Skeletal muscle tissue (tissue), 4 donors: ENCODE results near the gene PPP4R4. TPM values are rescaled to one million over a fixed set of nuclear protein-coding genes. Genes with fewer than 3 reads are reported as not detected.
"Not testable (repeated sequence)": the region's sequence is repeated elsewhere in the genome, so short reads cannot be mapped to it uniquely, and the experiment has no call there.

Experiments
- H3K27ac ChIP-seq: one replicate; pipeline ENCODE4 v1.7.0; 2013; ENCODE audit warnings: mild to moderate bottlenecking, low read depth, low read length, inconsistent platforms
- H3K27me3 ChIP-seq, 3 donors: one replicate each; pipeline ENCODE4 v1.7.0; 2013; ENCODE audit warnings: low read length in 3 of 3; ENCODE audit not compliant: control insufficient read depth in 3 of 3, insufficient read depth in 3 of 3
- H3K36me3 ChIP-seq, 3 donors: one replicate each; pipeline ENCODE4 v1.7.0; 2013; ENCODE audit warnings: low read length in 3 of 3; ENCODE audit not compliant: control insufficient read depth in 3 of 3, insufficient read depth in 3 of 3
- H3K4me1 ChIP-seq, 3 donors: one replicate each; pipeline ENCODE4 v1.7.0; 2013; ENCODE audit warnings: low read length in 3 of 3, mild to moderate bottlenecking in 3 of 3; ENCODE audit not compliant: control insufficient read depth in 3 of 3, insufficient read depth in 3 of 3
- H3K4me3 ChIP-seq, 3 donors: one replicate each; pipeline ENCODE4 v1.7.0; 2013; ENCODE audit warnings: low read length in 3 of 3
- H3K9ac ChIP-seq, 3 donors: one replicate each; pipeline ENCODE4 v1.7.0; 2013; ENCODE audit warnings: low read length in 3 of 3, mild to moderate bottlenecking in 3 of 3, moderate library complexity in 2 of 3, low read depth in 1 of 3
- H3K9me3 ChIP-seq, 3 donors: one replicate each; pipeline ENCODE4 v1.7.0; 2013; ENCODE audit warnings: low read length in 3 of 3; ENCODE audit not compliant: control insufficient read depth in 3 of 3
- total RNA-seq: library from RNA; depleted of rRNA; stranded (reverse); fragments of >200 nt; gene quantifications from one replicate; pipeline ENCODE4 v1.2.3, GENCODE V29; 2014
- donor health status: Osteomylitis.

The PPP4R4 gene
- total RNA-seq, 1 donor from 2014 or later = 0.52 TPM

- Histone ChIP-seq H3K9ac (no peak overlapping the region), H3K27ac (no peak overlapping the region), H3K9me3 (peaks cover 0 to 3% (median 0%) of the 10 kb centered on the region in 3 donors), H3K27me3 (no peaks in the 10 kb centered on the region), H3K4me1 (no peaks in the 10 kb centered on the region), H3K4me3 (no peak overlapping the region), H3K36me3 (no peaks in the 10 kb centered on the region)
Observed at GRCh38 chr14:94203473-94204210, 29.5 kb downstream of the PPP4R4 start.

GRCh38 chr14:94213021-94213420, 38.9 kb downstream of the PPP4R4 start:
- H3K27ac ChIP-seq = no peak overlapping the region
- no peaks in the 10 kb centered on the region for H3K27me3 ChIP-seq
- H3K4me3 ChIP-seq = no peak overlapping the region
- H3K9ac ChIP-seq = no peak overlapping the region
- no peaks in the 10 kb centered on the region for H3K9me3 ChIP-seq
- no peaks in the 10 kb centered on the region for H3K4me1 ChIP-seq
- no peaks in the 10 kb centered on the region for H3K36me3 ChIP-seq

- Histone ChIP-seq H3K27ac (no peak overlapping the region), H3K4me3 (no peak overlapping the region), H3K9ac (no peak overlapping the region)
Observed at GRCh38 chr14:94213741-94214140, 39.6 kb downstream of the PPP4R4 start.

GRCh38 chr14:94217116-94217515, 43.0 kb downstream of the PPP4R4 start:
- H3K9ac ChIP-seq = no peak overlapping the region
- H3K4me3 ChIP-seq = no peak overlapping the region
- H3K36me3 ChIP-seq = no peaks in the 10 kb centered on the region
- no peak overlapping the region for H3K27ac ChIP-seq
- H3K27me3 ChIP-seq = no peaks in the 10 kb centered on the region
- H3K4me1 ChIP-seq = no peaks in the 10 kb centered on the region
- H3K9me3 ChIP-seq = peaks cover 0 to 2% (median 0%) of the 10 kb centered on the region in 3 donors

More at GRCh38 chr14:94213741-94214140, 39.6 kb downstream of the PPP4R4 start:
- Histone ChIP-seq H3K27me3 (no peaks in the 10 kb centered on the region), H3K9me3 (no peaks in the 10 kb centered on the region), H3K4me1 (no peaks in the 10 kb centered on the region), H3K36me3 (no peaks in the 10 kb centered on the region)

GRCh38 chr14:94218198-94218886, 44.2 kb downstream of the PPP4R4 start:
- H3K4me3 ChIP-seq, H3K9me3 ChIP-seq, H3K9ac ChIP-seq, H3K27me3 ChIP-seq, H3K4me1 ChIP-seq, H3K36me3 ChIP-seq, H3K27ac ChIP-seq: not testable (repeated sequence)

- no peak overlapping the region for H3K27ac ChIP-seq
- H3K9ac ChIP-seq = no peak overlapping the region
- peaks cover 0 to 2% (median 0%) of the 10 kb centered on the region in 3 donors for H3K9me3 ChIP-seq
- no peak overlapping the region for H3K4me3 ChIP-seq
- no peaks in the 10 kb centered on the region for H3K4me1 ChIP-seq
- H3K27me3 ChIP-seq = no peaks in the 10 kb centered on the region
- no peaks in the 10 kb centered on the region for H3K36me3 ChIP-seq
Observed at GRCh38 chr14:94224040-94224439, 49.9 kb downstream of the PPP4R4 start.

- peaks cover 0 to 2% (median 0%) of the 10 kb centered on the region in 3 donors for H3K9me3 ChIP-seq
Observed at GRCh38 chr14:94225460-94226378, 51.6 kb downstream of the PPP4R4 start.

GRCh38 chr14:94227029-94227428, 52.9 kb downstream of the PPP4R4 start:
- H3K9me3 ChIP-seq = no peaks in the 10 kb centered on the region
- no peaks in the 10 kb centered on the region for H3K27me3 ChIP-seq
- H3K9ac ChIP-seq = no peak overlapping the region
- H3K27ac ChIP-seq = no peak overlapping the region
- no peak overlapping the region for H3K4me3 ChIP-seq
- no peaks in the 10 kb centered on the region for H3K36me3 ChIP-seq
- H3K4me1 ChIP-seq = no peaks in the 10 kb centered on the region

More at GRCh38 chr14:94225460-94226378, 51.6 kb downstream of the PPP4R4 start:
- no peak overlapping the region for H3K27ac ChIP-seq
- no peak overlapping the region for H3K9ac ChIP-seq
- H3K36me3 ChIP-seq = no peaks in the 10 kb centered on the region
- H3K4me3 ChIP-seq = no peak overlapping the region
- no peaks in the 10 kb centered on the region for H3K4me1 ChIP-seq
- H3K27me3 ChIP-seq = no peaks in the 10 kb centered on the region

GRCh38 chr14:94237046-94237445, 62.9 kb downstream of the PPP4R4 start:
- Histone ChIP-seq H3K4me3 (no peak overlapping the region), H3K4me1 (no peaks in the 10 kb centered on the region), H3K9ac (no peak overlapping the region), H3K36me3 (no peaks in the 10 kb centered on the region), H3K9me3 (no peaks in the 10 kb centered on the region), H3K27me3 (no peaks in the 10 kb centered on the region), H3K27ac (no peak overlapping the region)
